GM04503 (cell line): ENCODE results near the gene IMMP2L.

Experiments used
- DNase-seq: peaks from one replicate; pipeline ENCODE4 v3.0.0-alpha.2; 2012; ENCODE audit warnings: low read depth

IMMP2L gene

DNA sequence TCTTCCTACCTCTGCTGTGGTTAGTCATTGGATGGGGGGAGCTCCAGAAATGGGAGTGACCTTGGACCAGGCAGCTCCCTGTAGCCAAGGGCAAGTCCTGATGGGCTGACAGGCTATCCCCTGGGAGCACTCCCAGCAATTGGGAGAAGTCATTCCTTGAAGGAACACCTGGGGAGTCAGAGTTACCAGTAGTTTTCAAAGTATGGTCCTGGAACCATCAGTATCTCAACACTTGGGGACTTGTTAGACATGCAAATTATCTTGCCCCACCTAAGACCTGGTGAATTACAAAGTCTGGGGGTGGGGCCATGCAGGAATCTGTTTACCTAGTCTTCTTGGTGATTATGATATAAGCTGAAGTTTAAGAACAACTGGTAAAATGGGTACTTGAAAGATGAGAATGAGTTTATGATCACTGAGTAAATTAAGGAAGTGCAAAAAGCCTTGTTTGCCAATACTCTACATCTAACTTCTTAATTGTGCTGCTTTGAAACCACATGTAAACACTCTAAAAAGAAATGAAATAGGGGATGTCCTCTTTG lies 758.6 kb downstream of the IMMP2L start:
- no peak for DNase-seq

DNA sequence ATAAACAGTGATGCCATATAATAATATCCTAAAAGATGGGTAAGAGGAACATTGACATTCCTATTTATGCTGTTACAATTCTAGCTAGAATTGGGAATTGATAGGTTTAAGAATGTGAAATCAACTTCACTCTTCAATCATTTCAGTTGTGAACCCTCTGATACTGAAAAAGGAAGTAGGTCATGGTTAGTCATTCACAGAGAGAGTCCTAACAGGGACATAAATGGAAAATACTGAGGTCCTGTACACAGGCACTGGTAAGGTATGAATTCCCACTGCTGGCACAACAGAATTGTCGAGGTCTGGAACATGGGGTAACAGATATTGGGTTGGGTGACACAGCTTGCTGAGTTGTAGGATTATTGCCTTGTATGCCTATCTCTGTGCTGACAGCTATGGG lies 760.8 kb downstream of the IMMP2L start:
- no peak for DNase-seq

DNA sequence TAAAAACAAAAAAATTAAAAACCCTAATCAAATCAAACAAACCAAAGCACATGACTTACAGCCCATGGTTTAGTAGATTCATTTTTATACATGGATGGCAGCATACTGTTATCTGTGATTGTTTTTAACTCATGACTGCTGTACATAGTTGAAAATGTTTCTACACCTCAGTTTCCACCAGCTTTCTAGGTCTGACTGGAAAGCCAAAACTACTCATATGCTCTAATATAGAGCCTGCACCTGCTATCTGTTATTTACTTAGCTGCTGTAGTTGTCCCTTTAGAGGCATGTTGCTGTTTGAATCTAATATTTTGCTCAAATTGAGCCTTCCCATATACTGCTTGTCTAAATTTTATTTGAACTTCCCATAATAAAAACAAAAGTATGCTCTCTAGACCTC lies 761.3 kb downstream of the IMMP2L start:
- DNase-seq: no peak

DNA sequence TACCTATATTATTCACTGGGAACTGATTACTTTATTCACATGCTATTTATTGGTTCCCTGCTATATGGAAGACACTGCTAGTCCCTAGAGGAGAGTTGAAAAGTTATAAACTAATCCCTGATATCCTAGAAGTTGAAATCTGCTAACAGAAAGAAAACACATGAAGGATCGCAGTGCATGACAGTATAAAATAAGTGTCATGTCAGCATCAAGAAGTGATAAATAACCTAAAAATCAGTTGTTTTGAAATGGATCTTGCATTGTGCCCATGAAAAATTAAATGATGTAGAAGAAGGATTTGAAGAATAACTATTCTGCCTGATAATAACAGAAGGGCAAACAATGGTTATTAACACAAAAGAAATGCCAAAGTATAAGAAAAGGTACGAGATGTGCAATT lies 764.6 kb downstream of the IMMP2L start:
- DNase-seq: no peak

DNA sequence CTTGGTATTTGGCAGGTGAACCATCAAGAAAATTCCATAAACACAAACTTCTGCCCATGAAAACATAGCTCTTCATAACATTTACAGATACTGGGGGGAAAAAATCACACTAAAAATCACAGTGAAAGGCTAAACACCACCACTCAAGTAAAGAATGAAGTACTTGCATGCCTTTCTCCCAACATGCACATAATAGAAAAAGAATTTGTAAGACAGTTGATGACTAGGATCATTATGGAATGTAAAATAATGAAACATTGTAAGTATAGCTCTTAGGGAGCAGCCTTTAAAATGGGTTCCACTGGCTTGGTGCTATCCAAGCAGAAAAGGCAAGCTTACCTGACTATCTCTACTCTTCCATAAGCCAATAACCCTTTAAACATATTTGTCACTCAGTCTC lies 771.3 kb downstream of the IMMP2L start:
- no peak for DNase-seq

DNA sequence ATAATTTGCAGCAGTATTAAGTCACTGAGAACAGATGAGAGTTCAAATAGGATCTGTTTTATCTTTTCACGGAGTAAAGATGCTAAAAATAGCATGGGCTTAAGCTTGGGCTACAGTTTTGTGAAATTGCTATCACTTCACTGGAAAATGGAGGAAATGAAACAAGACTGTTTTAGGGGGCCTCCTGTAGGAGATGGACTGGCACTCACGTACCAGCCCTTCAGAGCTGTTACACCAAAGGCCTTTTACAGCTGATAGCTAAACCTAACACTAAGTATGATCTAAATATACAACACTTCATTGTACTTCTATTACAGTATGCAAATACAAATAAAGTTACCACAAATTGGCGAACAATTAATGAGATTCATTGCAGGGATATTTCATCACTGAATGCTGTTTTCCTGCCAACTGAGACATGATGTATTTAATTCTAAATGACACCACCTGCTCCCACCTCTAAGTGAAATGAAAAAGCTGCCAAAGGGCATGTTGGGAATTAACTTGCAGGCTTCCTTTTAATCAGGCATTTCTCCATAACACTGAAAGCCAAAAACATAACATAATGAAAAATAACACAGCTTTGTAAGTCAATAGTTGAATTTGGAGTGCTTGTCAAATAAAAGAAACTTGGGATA lies 775.8 kb downstream of the IMMP2L start:
- DNase-seq: no peak

DNA sequence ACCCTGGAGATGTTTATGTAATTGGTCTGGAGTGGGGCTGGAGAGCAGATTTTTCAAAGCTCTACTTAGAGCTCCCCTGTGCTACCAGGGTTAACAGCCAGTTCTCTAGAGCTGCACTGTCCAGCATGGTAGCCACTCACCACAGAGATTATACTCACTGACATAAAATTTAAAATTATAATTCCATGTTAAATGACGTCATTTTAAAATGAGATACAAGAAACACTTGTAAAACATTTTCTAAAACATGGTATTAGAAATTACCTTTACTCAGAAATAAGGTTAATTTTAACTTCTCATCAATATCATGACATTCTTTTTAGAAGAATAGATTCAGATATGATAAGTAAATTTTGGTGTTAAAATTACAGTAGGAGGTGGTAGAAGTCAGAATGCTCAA lies 777.5 kb downstream of the IMMP2L start:
- DNase-seq: no peak

DNA sequence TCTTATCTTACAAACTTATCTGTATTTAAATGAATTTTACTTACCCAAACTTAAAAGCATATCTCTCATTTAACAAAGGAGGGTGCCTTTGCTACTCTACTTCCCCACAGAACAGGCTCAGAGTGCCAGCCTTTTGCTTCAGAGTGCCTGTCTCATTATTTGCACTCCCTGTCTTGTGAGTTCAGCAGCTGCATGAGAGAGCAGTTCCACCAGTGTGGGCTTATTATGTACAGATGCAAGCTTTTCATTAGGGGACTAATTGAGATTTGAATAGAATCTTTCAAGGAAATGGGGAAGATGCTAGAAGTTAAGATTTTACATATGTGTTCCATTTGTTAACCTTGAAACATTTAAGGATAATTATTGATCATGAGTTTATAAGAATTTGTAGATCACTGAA lies 781.6 kb downstream of the IMMP2L start:
- no peak for DNase-seq

DNA sequence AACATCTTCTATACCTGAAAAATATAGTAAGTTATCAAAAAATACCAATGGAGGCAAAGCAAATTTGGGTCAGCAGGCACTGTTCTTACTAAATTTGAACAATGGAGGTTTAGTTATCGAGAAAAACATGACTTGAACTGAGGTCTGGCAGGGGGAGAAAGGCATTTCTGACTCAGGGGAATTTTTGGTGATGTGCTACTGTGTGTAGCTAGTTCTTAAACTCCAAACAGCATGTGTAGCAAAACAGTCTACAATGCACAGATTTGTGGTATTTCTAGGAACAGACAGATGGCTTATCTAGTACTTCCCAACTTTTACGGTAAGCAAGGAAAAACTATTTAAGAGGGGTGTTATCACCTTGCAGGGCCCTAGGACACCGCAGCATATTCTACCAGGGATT lies 783.0 kb downstream of the IMMP2L start:
- DNase-seq: no peak

DNA sequence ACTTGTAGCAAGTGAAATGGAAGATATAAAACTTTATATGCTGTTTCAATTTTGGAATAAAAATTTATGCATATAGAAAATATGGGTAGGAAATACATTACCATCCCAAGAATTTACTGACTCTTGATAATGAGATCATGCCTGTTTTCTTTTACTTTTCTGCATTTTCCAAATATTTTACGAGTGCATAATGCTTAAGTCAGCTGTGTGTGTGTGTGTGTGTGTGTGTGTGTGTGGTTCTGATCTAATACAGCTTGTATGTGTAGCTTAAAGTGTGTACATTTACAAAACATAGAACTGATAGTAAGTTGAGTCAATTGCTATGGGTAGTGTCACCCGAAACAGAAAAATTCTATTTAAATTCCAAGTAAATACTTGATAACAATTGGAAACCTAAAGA lies 787.2 kb downstream of the IMMP2L start:
- DNase-seq: no peak

DNA sequence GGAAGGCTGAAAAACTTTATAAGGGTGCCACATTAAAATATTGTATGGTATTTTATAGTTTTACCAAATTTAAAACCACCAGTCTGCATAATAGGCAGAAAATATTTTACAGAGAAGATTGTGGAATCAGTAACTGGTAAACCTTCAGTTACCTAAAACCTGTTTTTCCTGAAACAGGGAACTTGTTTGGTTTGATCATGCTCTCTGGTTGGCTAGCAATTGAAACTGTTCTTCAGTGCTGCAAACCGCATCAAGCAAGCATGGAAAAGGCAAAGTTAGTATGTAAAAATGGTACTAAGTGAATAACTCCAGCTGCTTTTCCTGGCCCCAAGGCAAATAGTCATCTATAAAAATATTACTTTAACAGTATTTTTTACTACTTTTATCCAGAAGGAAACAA lies 788.2 kb downstream of the IMMP2L start:
- DNase-seq: no peak

DNA sequence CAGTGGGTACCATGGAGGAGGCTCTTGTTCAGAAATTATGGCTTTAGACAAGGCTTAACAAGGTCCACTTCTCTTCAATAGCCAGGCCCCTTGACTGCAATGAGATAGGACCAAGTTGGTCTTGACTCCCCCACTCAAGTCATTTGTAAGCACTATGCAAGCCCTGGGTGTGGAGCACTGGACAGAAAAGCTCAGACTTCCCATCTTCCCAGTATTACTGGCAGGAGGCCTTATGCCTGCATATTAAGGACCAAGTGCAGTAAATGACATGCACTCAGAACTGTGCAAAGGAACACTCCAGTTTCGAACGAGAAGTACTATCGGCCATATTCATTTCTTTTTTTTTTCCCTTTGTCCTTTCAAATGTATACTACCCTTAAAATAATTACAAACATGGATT lies 789.7 kb downstream of the IMMP2L start:
- no peak for DNase-seq

DNA sequence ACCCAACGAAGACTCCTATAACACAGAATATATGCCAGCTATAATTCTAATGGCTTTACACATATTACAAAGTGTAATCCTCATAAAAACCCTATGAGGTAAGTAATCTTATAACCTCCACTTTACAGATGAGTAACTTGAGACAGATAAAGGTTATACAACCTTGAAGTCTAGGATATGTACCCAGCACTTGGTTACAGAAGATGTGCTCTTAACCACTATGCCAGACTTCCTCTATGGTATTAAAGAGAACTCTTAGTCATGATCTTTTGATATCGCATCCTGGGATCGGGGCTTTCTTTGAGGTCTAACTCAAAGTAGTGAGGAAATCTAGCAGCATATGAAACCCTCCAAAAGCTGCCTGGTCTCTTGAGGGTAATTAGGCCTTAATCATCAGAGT lies 790.6 kb downstream of the IMMP2L start:
- no peak for DNase-seq

DNA sequence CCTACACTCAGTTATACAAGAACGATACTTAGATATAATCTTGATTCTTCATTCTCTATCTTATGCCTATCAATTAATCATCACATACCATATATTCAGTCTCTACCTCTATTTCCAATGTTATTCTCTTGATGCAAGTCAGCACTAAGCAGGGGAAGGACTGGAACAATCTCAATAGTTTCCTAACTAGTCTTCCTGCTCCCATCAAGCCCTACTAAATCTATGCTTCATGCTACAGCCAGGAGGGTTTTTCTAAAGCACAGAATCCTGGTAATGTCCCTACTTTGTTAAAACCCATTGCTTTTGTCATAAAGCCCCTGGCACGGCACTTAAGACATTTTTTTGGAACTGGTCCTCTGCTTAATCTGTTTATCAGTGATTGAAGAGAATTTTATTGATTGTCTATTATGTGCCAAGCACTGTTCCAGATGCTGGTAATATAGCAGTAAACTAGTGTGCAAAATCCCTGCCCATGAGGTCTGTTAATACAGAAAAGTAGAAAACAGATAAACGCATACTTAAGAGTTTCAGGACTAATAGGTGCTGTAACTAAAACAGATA lies 794.7 kb downstream of the IMMP2L start:
- no peak for DNase-seq

DNA sequence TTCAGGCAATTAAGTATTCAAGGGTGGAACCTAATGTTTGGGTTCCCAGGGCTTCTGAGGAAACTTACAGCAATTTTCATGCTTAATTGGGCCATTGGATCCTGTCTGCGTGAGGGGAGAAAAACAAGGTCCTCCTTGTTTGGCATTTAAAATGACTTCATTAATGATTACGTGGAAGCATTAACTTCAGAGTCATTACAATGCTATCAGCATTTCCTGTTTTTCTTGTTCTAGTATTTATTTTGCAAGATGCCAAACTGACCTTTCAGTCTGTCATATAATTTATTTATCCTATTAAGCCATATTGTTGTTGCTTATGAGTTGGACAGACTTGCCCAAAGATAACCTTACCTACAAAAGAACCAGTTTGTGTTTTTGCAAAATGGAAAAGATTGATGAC lies 795.4 kb downstream of the IMMP2L start:
- no peak for DNase-seq

DNA sequence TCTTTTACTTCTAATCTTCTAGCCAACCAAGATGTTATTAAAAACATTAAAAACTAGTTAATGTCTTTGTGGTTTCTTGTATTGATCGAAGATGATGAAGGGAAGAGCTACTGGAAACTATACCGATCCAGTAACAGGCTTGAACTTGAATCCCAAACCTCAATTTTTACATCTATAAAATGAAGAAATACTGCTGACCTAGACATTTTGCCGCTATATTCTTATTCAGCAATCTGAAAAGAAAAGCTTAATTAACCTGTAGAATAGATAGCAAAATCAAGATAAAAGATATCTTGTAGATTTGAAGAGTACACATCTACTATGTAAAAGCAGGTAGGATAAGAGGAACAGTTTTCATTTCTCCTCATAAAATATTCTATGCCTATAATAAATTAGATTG lies 797.4 kb downstream of the IMMP2L start:
- DNase-seq: no peak

DNA sequence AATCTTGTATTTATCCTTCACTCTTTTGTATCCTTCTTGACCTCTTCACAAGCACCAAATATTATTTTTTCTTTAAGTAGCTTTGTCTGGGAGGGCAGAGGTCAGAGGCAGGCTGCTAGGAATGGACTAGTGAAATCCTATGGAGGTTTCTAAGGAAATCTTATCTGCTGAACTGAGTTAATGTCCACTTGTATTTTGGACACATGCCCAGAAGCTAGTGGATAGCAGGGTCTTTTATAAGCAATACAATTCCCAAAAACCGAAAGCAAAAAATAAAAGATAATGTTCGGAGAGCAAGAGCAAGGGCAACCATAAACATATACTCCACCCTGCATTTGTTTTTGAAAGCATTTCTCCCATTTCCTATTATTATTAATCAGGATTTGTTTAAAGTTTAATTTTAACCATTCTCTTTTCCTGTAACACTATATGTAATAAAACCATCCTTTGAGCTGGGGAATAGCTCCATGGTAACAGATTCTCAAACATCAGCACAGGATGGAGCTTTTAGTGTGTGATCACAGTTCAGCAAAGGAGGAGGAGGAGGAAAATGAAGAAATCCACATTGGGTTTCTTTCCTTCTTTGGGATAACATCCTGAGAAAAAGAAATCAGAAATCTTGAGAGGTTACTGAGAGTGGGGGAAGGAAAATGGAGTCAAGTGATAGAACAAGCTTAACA lies 799.6 kb downstream of the IMMP2L start:
- DNase-seq: no peak

DNA sequence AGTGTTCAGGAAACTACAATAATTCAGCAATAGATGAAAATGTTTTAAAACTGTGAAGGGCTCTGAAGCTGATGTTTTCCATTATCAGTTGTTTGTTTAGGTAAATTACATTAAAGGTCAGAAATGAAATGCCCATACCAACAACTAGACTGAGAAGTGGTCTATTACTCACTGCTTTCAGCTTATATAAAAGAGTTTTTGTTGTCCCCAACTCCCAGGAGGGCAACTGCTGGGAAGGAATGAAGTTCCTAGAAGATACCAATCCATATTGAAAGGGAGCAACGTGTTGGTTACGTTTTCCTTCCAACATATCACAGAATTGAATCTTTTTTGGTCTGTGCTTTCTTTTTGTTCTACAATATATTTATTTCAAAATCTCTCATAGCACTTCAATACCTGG lies 802.0 kb downstream of the IMMP2L start:
- no peak for DNase-seq

DNA sequence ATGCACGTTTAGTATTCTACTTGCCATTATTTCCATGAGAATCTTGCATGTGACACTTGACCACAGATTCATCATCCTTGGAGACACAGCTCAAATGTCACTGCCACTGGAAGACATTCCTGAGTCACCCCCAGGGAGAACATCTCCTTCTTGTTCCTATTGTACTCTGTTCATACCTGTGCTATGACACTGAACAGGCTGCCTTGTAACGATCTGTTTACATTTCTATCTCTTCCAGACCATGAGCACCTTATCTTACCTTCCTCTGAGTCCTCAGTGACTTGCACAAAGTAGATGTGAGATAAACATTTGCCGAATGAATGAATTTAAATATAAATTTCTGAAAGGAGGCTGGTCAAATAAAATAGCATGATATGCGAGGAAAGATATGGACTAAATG lies 803.2 kb downstream of the IMMP2L start:
- DNase-seq: no peak

DNA sequence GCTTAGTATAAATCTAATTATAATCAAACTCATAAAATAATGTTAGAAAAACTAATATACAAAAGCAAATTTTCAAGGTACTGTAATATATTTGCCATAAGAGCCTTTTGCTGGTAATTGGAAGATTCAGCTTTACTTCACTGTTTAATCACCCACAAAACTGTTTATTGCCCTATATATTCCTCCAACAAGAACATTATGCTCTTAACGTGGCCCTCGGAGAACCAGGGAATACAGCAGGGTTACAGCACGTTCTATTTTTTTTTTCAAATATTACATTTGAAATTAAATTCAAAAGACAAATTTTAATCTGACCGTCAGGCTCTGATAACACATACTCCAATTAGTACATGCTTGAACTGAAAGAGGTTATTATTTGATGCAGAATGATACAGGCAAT lies 807.6 kb downstream of the IMMP2L start:
- DNase-seq: no peak

DNA sequence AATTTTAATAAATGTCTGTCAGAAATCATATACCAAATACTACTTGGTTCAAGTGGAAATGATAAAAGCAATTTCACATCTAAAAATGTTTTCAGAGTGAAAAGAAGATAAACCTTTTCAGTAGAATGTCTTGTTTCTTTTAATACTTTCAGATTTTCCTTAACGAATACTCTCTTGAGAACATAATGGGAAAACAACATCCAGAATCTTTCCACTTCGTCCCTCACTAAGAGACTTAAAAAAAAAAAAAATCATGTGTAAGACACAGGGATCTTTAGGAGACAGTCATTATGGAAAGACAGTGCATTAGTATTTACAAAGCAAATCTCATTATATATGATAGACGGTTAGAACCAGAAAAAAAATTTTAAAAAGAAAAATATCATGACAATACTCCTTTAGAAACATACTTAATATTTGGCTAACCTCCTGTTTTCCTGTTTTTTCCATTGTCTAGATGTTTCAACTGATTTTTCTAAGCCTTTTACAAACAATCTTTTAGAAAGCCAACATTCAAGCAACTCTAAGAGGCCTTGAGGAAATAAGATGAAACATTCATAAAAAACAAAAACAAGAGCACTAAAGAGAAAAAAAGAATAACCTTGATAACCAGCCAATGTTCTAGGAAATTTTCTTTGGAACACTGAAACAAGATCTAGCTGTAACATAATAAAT lies 811.2 kb downstream of the IMMP2L start:
- DNase-seq: no peak

DNA sequence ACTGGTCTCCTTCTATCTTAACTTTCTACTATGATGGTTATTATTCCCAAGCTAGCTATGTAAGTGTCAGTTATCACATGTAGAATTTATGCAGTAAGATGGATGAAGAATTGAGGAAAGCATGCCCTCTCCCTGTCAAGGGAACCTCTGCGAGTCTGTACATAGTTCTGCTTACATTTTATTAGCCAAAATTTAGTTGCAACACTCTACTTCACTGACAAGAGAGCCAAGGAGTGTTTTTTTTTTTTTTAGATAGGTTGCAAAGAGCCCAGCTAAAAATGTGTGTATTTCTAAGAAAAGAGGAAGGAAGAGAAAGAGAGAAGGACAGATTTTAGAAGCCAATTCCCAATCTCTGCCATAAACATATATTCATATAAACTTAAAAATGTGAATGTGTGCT lies 829.1 kb downstream of the IMMP2L start:
- DNase-seq: no peak

DNA sequence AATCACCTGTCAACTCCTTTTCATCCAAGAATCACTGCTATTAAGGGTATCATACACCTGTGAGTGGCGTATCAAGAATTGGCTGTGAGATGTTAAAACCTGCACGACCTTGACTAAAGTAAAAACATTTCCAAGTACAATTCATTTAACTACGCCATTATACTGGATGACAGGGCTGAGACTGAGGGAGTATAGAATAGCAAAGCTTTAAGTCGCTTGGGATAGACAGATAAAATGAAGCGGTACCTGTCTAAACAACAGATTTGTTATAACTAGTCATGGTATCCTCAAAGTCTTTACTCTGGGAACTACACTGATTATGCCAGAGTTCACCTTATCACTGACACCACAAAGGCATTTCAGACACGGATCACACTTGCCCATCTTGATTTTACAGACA lies 837.5 kb downstream of the IMMP2L start:
- no peak for DNase-seq
